Cardiac muscle cell (in vitro differentiated cells and primary cell): ENCODE results near the gene IL20RB. TPM values are rescaled to one million over a fixed set of nuclear protein-coding genes. Genes with fewer than 3 reads are reported as not detected.

Experiments
- DNase-seq, 2 donors: peaks; one replicate each; pipeline versions ENCODE4 v3.0.0 to v3.0.0-alpha.2; 2010 to 2017; ENCODE audit warnings: low read depth in 1 of 2, low spot score in 1 of 2
- H3K27ac ChIP-seq: fragments of 200-600 bp; sonication (generic); 2 replicates; pipeline ENCODE4 v1.5.1; 2016
- H3K27me3 ChIP-seq: fragments of 200-600 bp; sonication (generic); 2 replicates; pipeline ENCODE4 v1.6.0; 2016; ENCODE audit warnings: control low read depth
- H3K36me3 ChIP-seq: fragments of 200-600 bp; sonication (generic); 2 replicates; pipeline ENCODE4 v1.5.1; 2016; ENCODE audit warnings: control low read depth
- H3K4me1 ChIP-seq: fragments of 200-600 bp; sonication (generic); 2 replicates; pipeline ENCODE4 v1.8.1; 2017; ENCODE audit warnings: low read depth, mild to moderate bottlenecking, mixed run types
- H3K4me3 ChIP-seq: fragments of 200-600 bp; sonication (generic); 2 replicates; pipeline ENCODE4 v1.5.1; 2016; ENCODE audit warnings: mild to moderate bottlenecking
- H3K9me3 ChIP-seq: fragments of 200-600 bp; sonication (generic); 2 replicates; pipeline ENCODE4 v1.5.1; 2017; ENCODE audit warnings: low read depth, mild to moderate bottlenecking, control low read depth
- CTCF ChIP-seq: IDR thresholded peaks from 2 replicates; pipeline ENCODE4 v1.5.1; 2012; ENCODE audit warnings: low read depth, mild to moderate bottlenecking, low read length
- polyA plus RNA-seq: library from polyadenylated mRNA; unstranded; fragments of >200 nt; fragmentation: Nextera tagmentation; extraction: Ambion mirVana; gene quantifications from 2 replicates; pipeline ENCODE4 v1.2.1, GENCODE V29; 2016
- total RNA-seq: library from RNA; depleted of rRNA; stranded (reverse); fragments of >200 nt; gene quantifications from 2 replicates; pipeline ENCODE4 v1.2.3, GENCODE V29; 2016

The IL20RB gene
- total and polyA plus RNA-seq, 2 experiments from 2014 or later: 0.59 to 0.77 TPM

- no peak overlapping the region for H3K27ac ChIP-seq
- H3K27me3 ChIP-seq: no peaks in the 10 kb centered on the region
- no peaks in the 10 kb centered on the region for H3K36me3 ChIP-seq
- no peaks in the 10 kb centered on the region for H3K4me1 ChIP-seq
- no peaks in the 10 kb centered on the region for H3K9me3 ChIP-seq
- no peak for TF ChIP-seq CTCF
- DNase-seq: peak in 1 of 2 donors; percentile 63
- no peak overlapping the region for H3K4me3 ChIP-seq
Observed at GRCh38 chr3:136954251-136954650, 3.5 kb upstream of the IL20RB start.

DNA sequence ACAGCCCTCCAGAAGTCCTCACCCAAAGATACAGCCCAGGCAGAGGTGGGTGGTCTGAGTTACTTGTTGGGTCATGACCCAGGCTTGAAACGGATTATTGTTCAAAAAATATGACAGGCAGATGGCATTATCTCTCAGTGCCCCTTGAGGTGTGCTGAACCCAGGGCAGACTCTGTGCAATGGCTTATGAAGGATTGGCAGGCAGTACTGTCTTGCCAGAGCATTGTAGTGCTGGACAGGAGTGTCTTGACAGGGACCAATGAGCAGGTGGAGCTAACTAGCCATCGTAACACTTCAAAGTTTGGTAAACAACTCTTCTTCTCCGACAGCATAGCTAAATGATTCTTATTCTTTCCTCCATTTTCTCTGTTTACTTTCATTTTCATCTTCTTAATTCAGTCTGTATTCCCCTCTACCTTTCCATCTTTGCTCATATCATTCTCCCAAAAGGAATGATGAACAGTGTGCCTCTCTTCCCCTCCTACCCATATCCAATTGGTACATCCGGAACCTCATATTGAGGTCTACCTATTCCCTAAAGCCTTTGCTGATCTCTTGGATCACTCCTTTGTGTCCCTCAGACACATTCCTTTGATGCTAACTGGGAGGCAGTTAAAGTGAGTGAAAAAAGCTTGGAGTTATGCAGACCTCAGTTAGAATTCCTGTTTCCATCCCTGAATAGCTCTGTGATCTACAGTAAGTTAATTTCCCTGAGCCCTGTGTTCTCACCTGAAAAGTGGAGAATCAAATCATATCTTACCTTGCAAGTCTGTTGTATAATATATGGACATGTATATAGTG, 2.6 kb upstream of the IL20RB start:
- H3K4me1 ChIP-seq: no peaks in the 10 kb centered on the region
- no peaks in the 10 kb centered on the region for H3K27me3 ChIP-seq
- H3K4me3 ChIP-seq: no peak overlapping the region
- DNase-seq: no peak
- no peak overlapping the region for H3K27ac ChIP-seq
- no peaks in the 10 kb centered on the region for H3K36me3 ChIP-seq
- no peaks in the 10 kb centered on the region for H3K9me3 ChIP-seq
- no peak for TF ChIP-seq CTCF

DNA sequence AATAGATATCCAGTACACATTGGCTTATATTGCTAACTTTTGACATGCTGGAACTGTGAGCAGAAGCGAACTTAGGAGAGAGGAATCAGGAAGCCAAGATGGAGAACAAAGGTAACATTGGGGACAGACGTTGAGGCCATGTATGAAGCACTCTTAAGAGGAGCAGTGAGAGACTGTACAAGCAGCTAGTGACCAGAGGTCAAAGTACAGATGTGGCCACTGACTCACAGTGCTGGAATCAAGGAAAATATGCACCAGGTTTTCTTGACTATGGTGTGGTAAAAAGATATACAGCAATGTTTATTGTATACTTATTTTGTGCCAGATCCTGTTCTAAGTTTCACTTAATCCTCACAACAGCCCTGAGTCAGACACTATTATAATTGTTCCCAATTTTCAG, 2.0 kb upstream of the IL20RB start:
- Histone ChIP-seq H3K36me3 (no peaks in the 10 kb centered on the region), H3K9me3 (no peaks in the 10 kb centered on the region), H3K4me3 (no peak overlapping the region), H3K4me1 (no peaks in the 10 kb centered on the region), H3K27me3 (no peaks in the 10 kb centered on the region), H3K27ac (no peak overlapping the region)
- TF ChIP-seq CTCF: no peak
- DNase-seq: peak in 1 of 2 donors; percentile 79

- H3K27me3 ChIP-seq: no peaks in the 10 kb centered on the region
- no peak overlapping the region for H3K27ac ChIP-seq
- H3K36me3 ChIP-seq: no peaks in the 10 kb centered on the region
- no peak overlapping the region for H3K4me3 ChIP-seq
- no peak for TF ChIP-seq CTCF
- H3K9me3 ChIP-seq: no peaks in the 10 kb centered on the region
- no peaks in the 10 kb centered on the region for H3K4me1 ChIP-seq
- no peak for DNase-seq
Observed at GRCh38 chr3:136956971-136957370, 812 bp upstream of the IL20RB start.

- H3K27me3 ChIP-seq: no peaks in the 10 kb centered on the region
- H3K4me1 ChIP-seq: no peaks in the 10 kb centered on the region
- no peak overlapping the region for H3K4me3 ChIP-seq
- H3K27ac ChIP-seq: no peak overlapping the region
- no peaks in the 10 kb centered on the region for H3K36me3 ChIP-seq
- TF ChIP-seq CTCF: no peak
- no peaks in the 10 kb centered on the region for H3K9me3 ChIP-seq
- no peak for DNase-seq
Observed at GRCh38 chr3:136958939-136959338, 1.2 kb downstream of the IL20RB start.
